Liver (tissue), 9 donors: ENCODE measurements around the gene GCNT1. TPM values are rescaled to one million over a fixed set of nuclear protein-coding genes. Genes with fewer than 3 reads are reported as not detected.

ENCODE experiments used
- DNase-seq: peaks from one replicate; pipeline ENCODE4 v3.0.0-alpha.2; 2017; ENCODE audit warnings: low spot score
- H3K27ac ChIP-seq, 2 donors: one replicate each; pipeline ENCODE4 v1.7.0; 2013; ENCODE audit warnings: inconsistent platforms in 2 of 2, low read length in 2 of 2, control low read depth in 1 of 2, low read depth in 1 of 2, mild to moderate bottlenecking in 1 of 2
- H3K27me3 ChIP-seq, 4 donors: one replicate each; pipeline versions ENCODE4 v1.6.1 to v1.7.0; 2013; ENCODE audit warnings: low read length in 3 of 4, inconsistent platforms in 1 of 4, mild to moderate bottlenecking in 1 of 4, moderate library complexity in 1 of 4; ENCODE audit not compliant: control insufficient read depth in 4 of 4, insufficient read depth in 4 of 4
- H3K36me3 ChIP-seq, 4 donors: one replicate each; pipeline versions ENCODE4 v1.6.1 to v1.7.0; 2013; ENCODE audit warnings: low read length in 3 of 4, mild to moderate bottlenecking in 3 of 4, low read depth in 1 of 4, moderate library complexity in 1 of 4; ENCODE audit not compliant: control insufficient read depth in 4 of 4, insufficient read depth in 3 of 4
- H3K4me1 ChIP-seq, 4 donors: one replicate each; pipeline versions ENCODE4 v1.6.1 to v1.7.0; 2013; ENCODE audit warnings: low read length in 3 of 4, mild to moderate bottlenecking in 3 of 4, moderate library complexity in 1 of 4; ENCODE audit not compliant: control insufficient read depth in 4 of 4, insufficient read depth in 4 of 4
- H3K4me3 ChIP-seq, 3 donors: one replicate each; pipeline versions ENCODE4 v1.6.1 to v1.7.0; 2013; ENCODE audit warnings: low read length in 3 of 3, control low read depth in 1 of 3, low read depth in 1 of 3, mild to moderate bottlenecking in 1 of 3
- H3K9ac ChIP-seq, 2 donors: one replicate each; pipeline ENCODE4 v1.7.0; 2013; ENCODE audit warnings: low read length in 2 of 2, mild to moderate bottlenecking in 2 of 2, moderate library complexity in 2 of 2, control low read depth in 1 of 2, low read depth in 1 of 2
- H3K9me3 ChIP-seq, 4 donors: one replicate each; pipeline versions ENCODE4 v1.6.1 to v1.7.0; 2013; ENCODE audit warnings: low read length in 3 of 4; ENCODE audit not compliant: control insufficient read depth in 4 of 4
- ATF3 ChIP-seq: IDR thresholded peaks from 2 replicates; pipeline ENCODE4 v1.6.1; 2016; ENCODE audit warnings: antibody characterized with exemption
- EGR1 ChIP-seq, 2 donors: IDR thresholded peaks; 2 replicates each; pipeline ENCODE4 v1.6.1; 2016 to 2018; ENCODE audit warnings: antibody characterized with exemption in 2 of 2, low read depth in 2 of 2
- FOXA1 ChIP-seq: IDR thresholded peaks from 2 replicates; pipeline ENCODE4 v1.6.1; 2016; ENCODE audit warnings: antibody characterized with exemption
- FOXA2 ChIP-seq: IDR thresholded peaks from 2 replicates; pipeline ENCODE4 v1.6.1; 2016; ENCODE audit warnings: antibody characterized with exemption
- GABPA ChIP-seq, 2 donors: IDR thresholded peaks in 1 of 2; conservative IDR thresholded peaks in 1 of 2; 2 replicates each; pipeline ENCODE4 v1.6.1; 2016; ENCODE audit warnings: antibody characterized with exemption in 2 of 2, mild to moderate bottlenecking in 1 of 2, moderate library complexity in 1 of 2
- HNF4G ChIP-seq: IDR thresholded peaks from 2 replicates; pipeline ENCODE4 v1.6.1; 2016; ENCODE audit warnings: antibody characterized with exemption
- NR2F2 ChIP-seq: IDR thresholded peaks from 2 replicates; pipeline ENCODE4 v1.6.1; 2016; ENCODE audit warnings: antibody characterized with exemption
- RAD21 ChIP-seq, 2 donors: IDR thresholded peaks; 2 replicates each; pipeline ENCODE4 v1.6.1; 2016; ENCODE audit warnings: antibody characterized with exemption in 2 of 2, mild to moderate bottlenecking in 2 of 2
- RXRA ChIP-seq, 2 donors: IDR thresholded peaks; 2 replicates each; pipeline ENCODE4 v1.6.1; 2017 to 2018; ENCODE audit warnings: antibody characterized with exemption in 2 of 2, mild to moderate bottlenecking in 1 of 2
- SP1 ChIP-seq: IDR thresholded peaks from 2 replicates; pipeline ENCODE4 v1.6.1; 2018; ENCODE audit warnings: antibody characterized with exemption, mild to moderate bottlenecking
- TAF1 ChIP-seq: conservative IDR thresholded peaks from 2 replicates; pipeline ENCODE4 v1.6.1; 2016; ENCODE audit warnings: antibody characterized with exemption, mild to moderate bottlenecking
- WGBS: extraction: QIAGEN DNeasy Blood & Tissue Kit; methylation state at CpG from one replicate; pipeline ENCODE4 v1.1.7; 2013; 5-methylcytosine and 5-hydroxymethylcytosine counted together
- polyA plus RNA-seq, 2 donors: library from polyadenylated mRNA; stranded (reverse) in 1 of 2; unstranded in 1 of 2; fragments of 200-250 nt in 1 of 2; fragments of >200 nt in 1 of 2; fragmentation: Nextera tagmentation in 1 of 2; extraction: Ambion mirVana in 1 of 2; gene quantifications; one replicate each; pipeline versions ENCODE4 v1.2.1 to v1.2.3, GENCODE V29; 2013 to 2015
- total RNA-seq, 2 donors: library from RNA; depleted of rRNA; stranded (reverse); fragments of >200 nt; gene quantifications; one replicate each; pipeline ENCODE4 v1.2.3, GENCODE V29; 2014
- TF ChIP-seq, protein P1 (sequence below): IDR thresholded peaks from 2 replicates; pipeline ENCODE4 v1.6.1; 2016; ENCODE audit warnings: antibody characterized with exemption
- TF ChIP-seq, protein P2 (sequence below): IDR thresholded peaks from 2 replicates; pipeline ENCODE4 v1.6.1; 2016; ENCODE audit warnings: antibody characterized with exemption, mild to moderate bottlenecking
- TF ChIP-seq, protein P3 (sequence below): fragments of 150-350 bp; IDR thresholded peaks from 2 replicates; pipeline ENCODE4 v1.5.1; 2017; ENCODE audit warnings: improper control_type of control experiment, low read depth, low read length; ENCODE audit not compliant: missing input control
- TF ChIP-seq, protein P4 (sequence below): IDR thresholded peaks from 2 replicates; pipeline ENCODE4 v1.6.1; 2016; ENCODE audit warnings: antibody characterized with exemption
- donor health status: healthy.
- donor health status: healthy.
- donor health status: healthy.
- donor health status: healthy.
- donor health status: healthy.

The GCNT1 gene
- total and polyA plus RNA-seq, 4 donors: 0.82 to 4.3 (median 2.6) TPM

- Histone ChIP-seq H3K27me3 (no peaks in the 10 kb centered on the region), H3K9me3 (no peaks in the 10 kb centered on the region), H3K4me1 (no peaks in the 10 kb centered on the region), H3K4me3 (no peak overlapping the region), H3K27ac (no peak overlapping the region), H3K9ac (no peak overlapping the region), H3K36me3 (no peaks in the 10 kb centered on the region)
- WGBS: 73% methylated on average over 1 of the region's 1 CpG
- TF ChIP-seq, protein P1, sequence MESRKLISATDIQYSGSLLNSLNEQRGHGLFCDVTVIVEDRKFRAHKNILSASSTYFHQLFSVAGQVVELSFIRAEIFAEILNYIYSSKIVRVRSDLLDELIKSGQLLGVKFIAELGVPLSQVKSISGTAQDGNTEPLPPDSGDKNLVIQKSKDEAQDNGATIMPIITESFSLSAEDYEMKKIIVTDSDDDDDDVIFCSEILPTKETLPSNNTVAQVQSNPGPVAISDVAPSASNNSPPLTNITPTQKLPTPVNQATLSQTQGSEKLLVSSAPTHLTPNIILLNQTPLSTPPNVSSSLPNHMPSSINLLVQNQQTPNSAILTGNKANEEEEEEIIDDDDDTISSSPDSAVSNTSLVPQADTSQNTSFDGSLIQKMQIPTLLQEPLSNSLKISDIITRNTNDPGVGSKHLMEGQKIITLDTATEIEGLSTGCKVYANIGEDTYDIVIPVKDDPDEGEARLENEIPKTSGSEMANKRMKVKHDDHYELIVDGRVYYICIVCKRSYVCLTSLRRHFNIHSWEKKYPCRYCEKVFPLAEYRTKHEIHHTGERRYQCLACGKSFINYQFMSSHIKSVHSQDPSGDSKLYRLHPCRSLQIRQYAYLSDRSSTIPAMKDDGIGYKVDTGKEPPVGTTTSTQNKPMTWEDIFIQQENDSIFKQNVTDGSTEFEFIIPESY: no peak
- TF ChIP-seq GABPA (IDR thresholded peaks at IDR 0.05 in 1 of 2, conservative IDR thresholded peaks at IDR 0.05 in 1 of 2) (no peak), SP1 (no peak), FOXA1 (no peak), NR2F2 (no peak), TAF1 (no peak), ATF3 (no peak), RXRA (IDR thresholded peaks at IDR 0.05) (no peak), HNF4G (no peak)
- TF ChIP-seq, protein P2, sequence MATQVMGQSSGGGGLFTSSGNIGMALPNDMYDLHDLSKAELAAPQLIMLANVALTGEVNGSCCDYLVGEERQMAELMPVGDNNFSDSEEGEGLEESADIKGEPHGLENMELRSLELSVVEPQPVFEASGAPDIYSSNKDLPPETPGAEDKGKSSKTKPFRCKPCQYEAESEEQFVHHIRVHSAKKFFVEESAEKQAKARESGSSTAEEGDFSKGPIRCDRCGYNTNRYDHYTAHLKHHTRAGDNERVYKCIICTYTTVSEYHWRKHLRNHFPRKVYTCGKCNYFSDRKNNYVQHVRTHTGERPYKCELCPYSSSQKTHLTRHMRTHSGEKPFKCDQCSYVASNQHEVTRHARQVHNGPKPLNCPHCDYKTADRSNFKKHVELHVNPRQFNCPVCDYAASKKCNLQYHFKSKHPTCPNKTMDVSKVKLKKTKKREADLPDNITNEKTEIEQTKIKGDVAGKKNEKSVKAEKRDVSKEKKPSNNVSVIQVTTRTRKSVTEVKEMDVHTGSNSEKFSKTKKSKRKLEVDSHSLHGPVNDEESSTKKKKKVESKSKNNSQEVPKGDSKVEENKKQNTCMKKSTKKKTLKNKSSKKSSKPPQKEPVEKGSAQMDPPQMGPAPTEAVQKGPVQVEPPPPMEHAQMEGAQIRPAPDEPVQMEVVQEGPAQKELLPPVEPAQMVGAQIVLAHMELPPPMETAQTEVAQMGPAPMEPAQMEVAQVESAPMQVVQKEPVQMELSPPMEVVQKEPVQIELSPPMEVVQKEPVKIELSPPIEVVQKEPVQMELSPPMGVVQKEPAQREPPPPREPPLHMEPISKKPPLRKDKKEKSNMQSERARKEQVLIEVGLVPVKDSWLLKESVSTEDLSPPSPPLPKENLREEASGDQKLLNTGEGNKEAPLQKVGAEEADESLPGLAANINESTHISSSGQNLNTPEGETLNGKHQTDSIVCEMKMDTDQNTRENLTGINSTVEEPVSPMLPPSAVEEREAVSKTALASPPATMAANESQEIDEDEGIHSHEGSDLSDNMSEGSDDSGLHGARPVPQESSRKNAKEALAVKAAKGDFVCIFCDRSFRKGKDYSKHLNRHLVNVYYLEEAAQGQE: no peak
- TF ChIP-seq, protein P3, sequence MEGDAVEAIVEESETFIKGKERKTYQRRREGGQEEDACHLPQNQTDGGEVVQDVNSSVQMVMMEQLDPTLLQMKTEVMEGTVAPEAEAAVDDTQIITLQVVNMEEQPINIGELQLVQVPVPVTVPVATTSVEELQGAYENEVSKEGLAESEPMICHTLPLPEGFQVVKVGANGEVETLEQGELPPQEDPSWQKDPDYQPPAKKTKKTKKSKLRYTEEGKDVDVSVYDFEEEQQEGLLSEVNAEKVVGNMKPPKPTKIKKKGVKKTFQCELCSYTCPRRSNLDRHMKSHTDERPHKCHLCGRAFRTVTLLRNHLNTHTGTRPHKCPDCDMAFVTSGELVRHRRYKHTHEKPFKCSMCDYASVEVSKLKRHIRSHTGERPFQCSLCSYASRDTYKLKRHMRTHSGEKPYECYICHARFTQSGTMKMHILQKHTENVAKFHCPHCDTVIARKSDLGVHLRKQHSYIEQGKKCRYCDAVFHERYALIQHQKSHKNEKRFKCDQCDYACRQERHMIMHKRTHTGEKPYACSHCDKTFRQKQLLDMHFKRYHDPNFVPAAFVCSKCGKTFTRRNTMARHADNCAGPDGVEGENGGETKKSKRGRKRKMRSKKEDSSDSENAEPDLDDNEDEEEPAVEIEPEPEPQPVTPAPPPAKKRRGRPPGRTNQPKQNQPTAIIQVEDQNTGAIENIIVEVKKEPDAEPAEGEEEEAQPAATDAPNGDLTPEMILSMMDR: no peak
- TF ChIP-seq, protein P4, sequence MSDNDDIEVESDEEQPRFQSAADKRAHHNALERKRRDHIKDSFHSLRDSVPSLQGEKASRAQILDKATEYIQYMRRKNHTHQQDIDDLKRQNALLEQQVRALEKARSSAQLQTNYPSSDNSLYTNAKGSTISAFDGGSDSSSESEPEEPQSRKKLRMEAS: no peak
- no peak for DNase-seq
Observed at GRCh38 chr9:76512826-76513225, 53.8 kb downstream of the GCNT1 start.

DNA sequence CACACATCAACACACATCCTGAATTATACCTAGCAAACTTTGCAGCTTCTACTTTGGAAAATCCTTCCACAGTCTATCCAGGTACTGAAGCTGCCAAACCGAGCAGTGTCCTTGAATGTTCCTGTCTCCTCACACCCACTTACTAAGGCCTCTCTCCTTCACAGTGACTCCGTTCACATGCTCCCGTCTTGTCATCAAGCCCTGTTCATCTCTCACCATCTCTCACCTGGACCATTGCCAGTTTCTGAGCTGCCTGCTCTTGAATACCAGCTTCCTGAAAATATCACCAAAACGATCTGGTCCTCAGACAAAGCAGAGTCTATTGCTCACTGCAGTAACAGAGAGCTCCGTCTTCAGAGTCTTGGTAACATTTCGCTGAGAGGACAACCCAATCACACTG lies 57.4 kb downstream of the GCNT1 start:
- Histone ChIP-seq H3K4me1 (no peaks in the 10 kb centered on the region), H3K27me3 (no peaks in the 10 kb centered on the region), H3K9ac (no peak overlapping the region), H3K36me3 (no peaks in the 10 kb centered on the region), H3K27ac (no peak overlapping the region), H3K4me3 (no peak overlapping the region), H3K9me3 (no peaks in the 10 kb centered on the region)
- WGBS: 73% methylated on average over 6 of the region's 6 CpGs
- TF ChIP-seq ATF3: no peak
- TF ChIP-seq RAD21 (IDR thresholded peaks at IDR 0.05): no peak
- no peak for TF ChIP-seq EGR1 (IDR thresholded peaks at IDR 0.05; ENCODE audit: low read depth in 2 of 2)
- TF ChIP-seq TAF1: no peak
- TF ChIP-seq NR2F2: no peak
- no peak for TF ChIP-seq GABPA (IDR thresholded peaks at IDR 0.05 in 1 of 2, conservative IDR thresholded peaks at IDR 0.05 in 1 of 2)
- no peak for TF ChIP-seq HNF4G
- no peak for TF ChIP-seq RXRA (IDR thresholded peaks at IDR 0.05)
- no peak for TF ChIP-seq FOXA1
- no peak for TF ChIP-seq SP1
- TF ChIP-seq, protein P3: no peak
- no peak for TF ChIP-seq FOXA2
- TF ChIP-seq, protein P4: no peak
- TF ChIP-seq, protein P2: no peak
- no peak for DNase-seq
